Panc1 (cell line): ENCODE results near the gene TPPP. TPM values are rescaled to one million over a fixed set of nuclear protein-coding genes. Genes with fewer than 3 reads are reported as not detected.

ENCODE experiments used
- ATAC-seq: fragments of 200-7000 bp; cut with Tn5 transposase; 2 replicates; pipeline ENCODE4 v1.9.1; 2020; ENCODE audit warnings: mild to moderate bottlenecking, moderate library complexity
- BruUV-seq: library from RNA; stranded (reverse); fragments of 400-500 nt; replicated peaks from 2 replicates; lab custom pipeline; 2021; lab: Mats Ljungman, UMichigan
- CTCF ChIA-PET: fragments of 300-600 bp; sonication (Branson Sonifier 250); formaldehyde crosslinking; loops from one replicate; lab custom pipeline; 2022; ENCODE audit warnings: antibody characterized with exemption; lab: Charles Lee
- POLR2A ChIA-PET: fragments of 300-600 bp; sonication (Branson Sonifier 250); formaldehyde crosslinking; loops from one replicate; lab custom pipeline; 2022; ENCODE audit warnings: antibody characterized with exemption; lab: Charles Lee
- DNase-seq: peaks from one replicate; pipeline ENCODE4 v3.0.0-alpha.2; 2010; ENCODE audit warnings: low read depth, low spot score
- H3K27ac ChIP-seq: 2 replicates; pipeline ENCODE4 v1.5.1; 2011; ENCODE audit warnings: mild to moderate bottlenecking, low read length, inconsistent platforms
- H3K27me3 ChIP-seq: fragments of 200-500 bp; sonication (Bioruptor generic); 2 replicates; pipeline ENCODE4 v1.6.0; 2014; ENCODE audit warnings: low read length, inconsistent platforms; ENCODE audit not compliant: control insufficient read depth, insufficient read depth
- H3K36me3 ChIP-seq: fragments of 200-500 bp; sonication (Bioruptor generic); 2 replicates; pipeline ENCODE4 v1.5.1; 2014; ENCODE audit warnings: inconsistent platforms, mild to moderate bottlenecking, low read length, moderate library complexity; ENCODE audit not compliant: control insufficient read depth, insufficient read depth
- H3K4me1 ChIP-seq: 2 replicates; pipeline ENCODE4 v1.5.1; 2011; ENCODE audit warnings: inconsistent platforms, mild to moderate bottlenecking, low read length, moderate library complexity; ENCODE audit not compliant: control insufficient read depth, insufficient read depth
- H3K4me3 ChIP-seq, 2 experiments: 2 replicates each; pipeline ENCODE4 v1.5.1; 2011 to 2012; ENCODE audit warnings: low read depth in 2 of 2, low read length in 2 of 2, mild to moderate bottlenecking in 2 of 2, inconsistent platforms in 1 of 2, moderate library complexity in 1 of 2
- H3K9me3 ChIP-seq: fragments of 200-500 bp; sonication (Bioruptor generic); 2 replicates; pipeline ENCODE4 v1.5.1; 2014; ENCODE audit warnings: low read depth, mild to moderate bottlenecking, inconsistent platforms, low read length, moderate library complexity; ENCODE audit not compliant: control insufficient read depth, insufficient read depth
- CTCF ChIP-seq: fragments of 450-650 bp; IDR thresholded peaks from 2 replicates; pipeline ENCODE4 v1.5.1; 2017; ENCODE audit warnings: mild to moderate bottlenecking
- POLR2AphosphoS5 ChIP-seq: IDR thresholded peaks from 2 replicates; pipeline ENCODE4 v1.6.1; 2012; ENCODE audit warnings: mild to moderate bottlenecking, low read depth, low read length, moderate library complexity
- REST ChIP-seq, 2 experiments: IDR thresholded peaks; 2 replicates each; pipeline ENCODE4 v1.6.1; 2011 to 2012; ENCODE audit warnings: low read depth in 2 of 2, control low read depth in 1 of 2, low read length in 1 of 2, mild to moderate bottlenecking in 1 of 2, moderate library complexity in 1 of 2; ENCODE audit not compliant: insufficient read depth in 1 of 2
- SIN3A ChIP-seq: IDR thresholded peaks from 2 replicates; pipeline ENCODE4 v1.6.1; 2012; ENCODE audit warnings: low read depth, mild to moderate bottlenecking, low read length, moderate library complexity, borderline replicate concordance; ENCODE audit not compliant: insufficient read depth
- TCF7L2 ChIP-seq: IDR thresholded peaks from 2 replicates; pipeline ENCODE4 v1.6.1; 2011; ENCODE audit warnings: mild to moderate bottlenecking, low read depth, low read length, inconsistent platforms
- in situ Hi-C: cut with HindIII; loops from 2 replicates; pipeline ENCODE4 v1.10.0; 2016; ENCODE audit warnings: low sequenced_read_pairs, low pct_unique_long_range_greater_than_20kb
- intact Hi-C: fragments of 100-400 bp; cut with micrococcal nuclease; formaldehyde crosslinking; loops from one replicate; pipeline ENCODE4 v1.10.0; 2022; ENCODE audit not compliant: unreplicated experiment
- total RNA-seq: library from RNA; stranded (reverse); gene quantifications from one replicate; pipeline ENCODE4 v1.2.1, GENCODE V29; 2021; ENCODE audit not compliant: unreplicated experiment

Gene TPPP
- total RNA-seq, 1 experiment from 2014 or later, result 0.98 TPM

- no peak overlapping the region for H3K27ac ChIP-seq
Observed at GRCh38 chr5:673831-674629, 19.1 kb downstream of the TPPP start.

More at GRCh38 chr5:673831-674629, 19.1 kb downstream of the TPPP start:
- intact Hi-C loops, result loop anchor here (5.0 kb wide), 1 partner anchor 228 kb away; no protein-coding TSS in a partner anchor
- peaks cover 50% of the 10 kb centered on the region for H3K4me1 ChIP-seq
- POLR2A ChIA-PET, result interaction anchor here (0.8 kb wide), 1 partner anchor 170 kb away, joined by 12 read pairs; no protein-coding TSS in a partner anchor
- in situ Hi-C loops, result no loop called here
- no peak overlapping the region for H3K4me3 ChIP-seq
- H3K9me3 ChIP-seq, result no peaks in the 10 kb centered on the region
- no peaks in the 10 kb centered on the region for H3K36me3 ChIP-seq
- ATAC-seq (peak; percentile 1; the same call in 1 of the 2 replicates), DNase-seq (no peak)
- CTCF ChIA-PET, result interaction anchor here (0.5 kb wide), 1 partner anchor 178 kb away, joined by 4 read pairs; no protein-coding TSS in a partner anchor
- H3K27me3 ChIP-seq, result no peaks in the 10 kb centered on the region
- TF ChIP-seq TCF7L2, result no peak
- TF ChIP-seq POLR2AphosphoS5, result peak; percentile 22; the same call in 1 of the 2 replicates
- no peak for TF ChIP-seq SIN3A
- no peak for TF ChIP-seq CTCF
- TF ChIP-seq REST (IDR thresholded peaks at IDR 0.05; ENCODE audit: insufficient read depth in 1 of 2, low read depth in 2 of 2, low read length in 1 of 2), result no peak
- no TSS peak for BruUV-seq
